OCI-M2 (cell line): ENCODE data around the gene OSBPL5.

Source experiments
- DNase-seq: peaks from one replicate; lab custom pipeline; 2025; ENCODE audit not compliant: unreplicated experiment; lab: John Stamatoyannopoulos, UW

The OSBPL5 gene

GRCh38 chr11:3135481-3136440 is 29.3 kb downstream of the OSBPL5 start:
- DNase-seq, result no peak

DNA sequence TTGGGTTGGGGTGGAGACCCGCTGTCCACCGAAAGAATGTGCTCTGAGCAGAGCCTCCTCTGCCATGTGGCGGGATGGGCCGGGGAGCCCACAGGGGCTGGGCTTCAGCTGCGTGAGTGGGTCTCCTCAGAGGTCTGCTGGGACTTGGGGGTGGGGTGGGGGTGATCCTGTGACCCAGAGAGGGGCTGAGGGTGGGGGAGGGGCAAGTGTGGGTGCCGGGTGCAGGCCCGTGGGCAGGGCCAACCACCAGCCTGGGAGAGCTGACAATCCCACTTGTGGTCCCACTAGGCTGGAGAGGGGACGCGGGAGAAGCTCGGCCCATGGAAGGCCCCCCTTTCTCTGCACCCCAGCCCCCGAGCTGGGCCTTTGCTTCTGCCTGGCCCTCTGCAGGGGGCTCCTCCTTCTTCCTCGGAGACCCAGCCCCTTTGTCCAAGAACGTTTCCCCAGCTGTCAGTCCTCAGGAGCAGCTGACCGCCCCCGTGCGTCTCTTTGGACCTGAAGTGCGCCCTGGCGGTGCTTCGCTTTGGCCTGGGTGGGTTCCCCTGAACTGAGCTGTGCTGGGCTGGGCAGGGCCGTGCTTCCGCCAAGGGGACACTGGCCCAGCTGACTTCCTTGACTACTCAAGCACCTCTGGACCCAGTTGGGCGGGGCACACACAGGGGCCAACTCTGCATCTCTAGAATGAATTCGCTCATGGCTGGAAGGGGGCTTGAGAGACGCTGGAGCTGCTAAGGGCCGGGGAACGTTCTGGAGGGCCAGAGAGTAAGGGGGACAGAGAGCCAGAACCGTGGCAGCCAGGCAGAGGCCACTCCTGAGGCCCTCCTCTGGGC is 30.2 kb downstream of the OSBPL5 start:
- DNase-seq, result no peak

GRCh38 chr11:3134218-3134621 is 30.9 kb downstream of the OSBPL5 start:
- no peak for DNase-seq

DNA sequence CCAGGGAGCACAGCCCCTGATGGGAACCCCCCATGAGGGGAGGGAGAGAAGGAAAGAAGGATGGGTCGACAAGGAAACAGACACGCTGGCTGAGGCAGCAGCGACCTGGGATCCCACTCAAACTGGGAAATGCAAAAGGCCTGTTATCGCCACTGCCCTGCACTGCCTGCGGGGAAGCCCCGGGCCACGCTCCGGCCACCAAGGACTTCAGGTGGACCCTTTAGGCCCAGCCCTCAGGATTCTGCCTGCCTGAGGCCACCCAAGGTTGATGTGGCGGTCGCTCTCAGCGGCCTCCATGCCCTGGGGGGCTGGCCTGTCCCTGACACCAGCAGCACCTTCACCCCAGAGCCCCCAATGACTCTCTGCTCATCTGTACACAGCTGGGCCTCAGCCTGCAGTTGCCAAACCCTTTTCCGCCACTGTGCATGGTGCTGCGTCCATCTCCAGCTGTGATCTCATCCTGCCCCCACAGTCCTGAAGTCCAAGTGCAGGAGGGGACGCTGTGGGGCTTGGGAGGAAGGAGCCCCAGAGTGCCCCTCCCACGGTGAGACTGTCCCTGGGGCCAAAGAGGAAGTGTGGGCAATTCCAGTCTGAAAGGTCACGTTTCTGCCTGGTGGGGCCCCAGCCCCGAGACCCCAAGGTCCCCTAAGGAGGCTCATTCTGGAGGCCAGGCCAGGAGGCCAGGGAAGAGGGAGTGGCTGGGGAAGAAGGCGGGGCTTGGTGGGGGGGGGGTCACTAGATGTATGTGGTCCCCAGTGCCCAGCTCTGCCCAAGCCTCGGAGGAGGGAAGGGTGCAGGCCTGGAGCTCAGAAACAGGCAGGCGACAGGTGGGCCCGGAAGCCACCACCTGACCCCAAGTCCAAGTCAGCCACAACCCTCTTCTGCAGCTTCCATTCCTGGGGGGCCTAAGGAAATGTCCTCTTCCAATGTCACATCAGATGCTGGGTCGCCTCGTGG is 31.6 kb downstream of the OSBPL5 start:
- DNase-seq, result no peak

DNA sequence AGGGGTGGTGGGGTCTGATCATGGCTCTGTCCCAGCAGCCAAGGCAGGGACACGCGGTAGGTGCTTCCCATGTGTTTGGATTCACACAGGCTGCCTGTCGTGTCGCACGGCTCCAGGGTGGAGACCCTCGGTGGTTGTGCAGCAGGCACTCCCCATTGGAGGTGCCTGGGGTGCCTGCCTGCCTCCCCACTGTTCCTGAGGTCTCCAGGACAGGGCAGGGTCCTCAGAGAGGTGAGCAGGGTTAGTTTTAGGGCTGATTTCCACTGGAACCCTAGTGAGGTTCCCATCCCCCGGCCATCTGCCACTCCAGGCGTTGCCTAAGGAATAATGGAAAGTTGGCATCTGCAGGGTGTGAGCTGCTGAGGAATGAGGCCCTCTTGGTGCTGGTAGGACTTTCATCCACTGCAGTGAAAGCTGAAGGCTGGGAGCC is 32.3 kb downstream of the OSBPL5 start:
- no peak for DNase-seq

- no peak for DNase-seq
These were observed 32.8 kb downstream of the OSBPL5 start for GRCh38 chr11:3132271-3132781.

DNA sequence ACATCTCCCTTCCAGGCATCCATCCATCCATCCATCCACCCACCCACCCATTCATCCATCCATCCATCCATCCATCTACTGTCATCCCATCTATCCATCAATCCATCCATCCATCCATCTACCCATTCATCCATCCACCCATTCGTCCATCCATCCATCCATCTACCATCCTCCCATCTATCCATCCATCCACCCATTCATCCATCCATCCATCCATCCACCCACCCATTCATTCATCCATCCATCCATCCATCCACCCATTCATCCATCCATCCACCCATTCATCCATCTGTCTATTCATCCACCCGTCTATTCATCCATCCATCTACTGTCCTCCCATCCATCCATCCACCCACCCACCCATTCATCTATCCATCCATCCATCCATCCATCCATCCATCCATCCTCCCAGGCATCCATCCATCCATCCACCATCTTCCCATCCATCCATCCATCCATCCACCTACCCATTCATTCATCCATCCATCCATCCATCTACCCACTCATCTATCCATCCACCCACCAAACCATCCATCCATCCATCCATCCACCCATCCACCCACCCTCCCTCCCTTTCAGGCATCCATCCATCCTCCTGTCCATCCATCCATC is 33.7 kb downstream of the OSBPL5 start:
- DNase-seq, result no peak

- no peak for DNase-seq
These were observed 34.6 kb downstream of the OSBPL5 start for GRCh38 chr11:3130269-3131071.

- DNase-seq, result no peak
These were observed 35.4 kb downstream of the OSBPL5 start for GRCh38 chr11:3129591-3130268.

GRCh38 chr11:3129181-3129590 is 35.9 kb downstream of the OSBPL5 start:
- DNase-seq, result no peak

GRCh38 chr11:3128356-3129180 is 36.5 kb downstream of the OSBPL5 start:
- no peak for DNase-seq

DNA sequence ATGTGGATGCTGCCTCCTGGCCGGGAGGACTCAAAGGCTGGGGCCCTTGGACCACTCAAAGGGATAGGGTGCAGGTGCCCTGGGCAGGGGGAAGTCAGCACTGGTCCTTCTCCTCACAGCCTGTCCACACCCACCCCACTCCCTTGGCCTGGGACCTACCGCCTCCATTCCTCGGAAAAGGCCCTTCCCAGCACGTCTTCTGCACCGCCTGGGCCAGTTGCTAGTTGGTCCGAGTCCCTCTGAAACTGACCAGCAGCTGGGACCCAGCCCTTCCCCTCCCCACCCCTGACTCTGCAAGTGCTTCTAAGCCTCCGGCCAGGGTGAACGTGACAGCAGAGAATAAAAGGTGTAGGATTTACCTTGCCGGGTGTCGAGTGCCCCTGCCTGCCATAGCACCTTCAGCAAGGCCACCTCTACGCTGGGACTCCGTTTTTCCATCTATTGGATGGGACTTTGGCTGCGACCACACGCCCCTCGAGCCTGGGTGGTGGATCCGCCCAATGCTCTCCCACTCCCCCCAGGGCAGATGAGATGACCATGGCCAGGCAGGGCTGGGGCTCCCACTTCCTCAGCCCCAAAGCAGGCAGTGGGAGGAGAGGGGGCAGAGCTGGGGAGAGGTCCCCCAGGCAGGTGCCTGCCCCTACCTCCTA is 37.3 kb downstream of the OSBPL5 start:
- DNase-seq, result no peak

GRCh38 chr11:3126901-3127691 is 38.0 kb downstream of the OSBPL5 start:
- DNase-seq, result no peak

DNA sequence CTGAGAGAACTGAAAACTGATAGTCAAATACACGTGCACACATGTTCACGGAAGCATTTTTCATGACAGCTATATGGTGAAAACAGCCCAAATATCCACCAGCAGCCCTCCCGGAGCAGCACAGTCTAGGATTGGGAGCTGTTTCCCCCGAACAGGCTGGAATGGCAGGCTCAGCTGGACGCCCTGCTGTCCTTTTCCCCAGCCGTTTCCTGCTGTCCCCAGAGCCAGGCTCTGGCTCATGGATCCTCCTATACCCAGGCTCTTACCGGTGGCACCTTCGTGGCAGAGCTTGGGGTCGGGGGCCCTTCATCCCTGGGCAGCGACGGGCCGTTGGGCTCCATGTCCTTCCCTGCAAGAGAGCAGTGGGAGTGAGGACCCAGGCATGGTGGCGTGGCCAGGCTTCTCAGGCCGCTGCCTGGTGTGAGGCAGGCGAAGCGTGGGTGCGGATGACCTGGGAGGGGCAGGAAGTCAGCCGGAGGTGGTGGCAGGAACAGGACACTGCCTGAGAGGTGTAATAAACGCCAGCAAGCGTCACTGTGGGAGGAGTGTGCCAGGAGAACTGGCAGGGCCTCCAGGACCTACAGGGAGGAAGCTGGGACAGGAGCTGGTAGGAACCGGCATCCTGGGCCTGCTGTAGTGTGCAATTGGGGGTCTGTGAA is 38.8 kb downstream of the OSBPL5 start:
- no peak for DNase-seq

- no peak for DNase-seq
These were observed 40.3 kb downstream of the OSBPL5 start for GRCh38 chr11:3124821-3125220.
